Kidney (tissue), 14 donors: ENCODE measurements around the gene MBTD1. TPM values are rescaled to one million over a fixed set of nuclear protein-coding genes. Genes with fewer than 3 reads are reported as not detected.
"Not testable (repeated sequence)": the region's sequence is repeated elsewhere in the genome, so short reads cannot be mapped to it uniquely, and the experiment has no call there.

Source experiments
- DNase-seq, 5 donors: peaks; one replicate each; pipeline ENCODE4 v3.0.0-alpha.2; 2013 to 2020
- FAIRE-seq: peaks from 2 replicates; lab custom pipeline; 2012; peaks lifted over from hg19 to GRCh38; lab: Jason Lieb, UNC
- H3K27ac ChIP-seq, 2 donors: one replicate each; pipeline ENCODE4 v1.7.0; 2013; ENCODE audit warnings: low read depth in 2 of 2, low read length in 2 of 2, inconsistent platforms in 1 of 2
- H3K27me3 ChIP-seq: one replicate; pipeline ENCODE4 v1.7.1; 2013; ENCODE audit warnings: low read length, inconsistent platforms; ENCODE audit not compliant: control insufficient read depth, insufficient read depth
- H3K36me3 ChIP-seq, 3 donors: one replicate each; pipeline versions ENCODE4 v1.7.0 to v1.7.1; 2013; ENCODE audit warnings: low read length in 3 of 3, control low read depth in 1 of 3, inconsistent platforms in 1 of 3; ENCODE audit not compliant: insufficient read depth in 3 of 3, control insufficient read depth in 2 of 3
- H3K4me1 ChIP-seq, 3 donors: one replicate each; pipeline versions ENCODE4 v1.7.0 to v1.7.1; 2013; ENCODE audit warnings: low read length in 3 of 3, inconsistent platforms in 1 of 3, low read depth in 1 of 3; ENCODE audit not compliant: control insufficient read depth in 2 of 3, insufficient read depth in 2 of 3
- H3K4me3 ChIP-seq, 3 donors: one replicate each; pipeline versions ENCODE4 v1.7.0 to v1.8.1; 2013; ENCODE audit warnings: low read length in 3 of 3, control low read depth in 1 of 3, inconsistent platforms in 1 of 3
- H3K9ac ChIP-seq, 3 donors: one replicate each; pipeline versions ENCODE4 v1.7.0 to v1.7.1; 2013; ENCODE audit warnings: low read length in 3 of 3, control low read depth in 1 of 3, inconsistent platforms in 1 of 3
- H3K9me3 ChIP-seq, 3 donors: one replicate each; pipeline versions ENCODE4 v1.7.0 to v1.7.1; 2013; ENCODE audit warnings: low read length in 3 of 3, control low read depth in 1 of 3, inconsistent platforms in 1 of 3; ENCODE audit not compliant: control insufficient read depth in 2 of 3, insufficient read depth in 1 of 3
- CTCF ChIP-seq: IDR thresholded peaks from 3 replicates; pipeline ENCODE4 v1.5.1; 2012; ENCODE audit warnings: mild to moderate bottlenecking, moderate library complexity, borderline replicate concordance; ENCODE audit not compliant: insufficient read depth; ENCODE audit errors: extremely low read depth
- intact Hi-C: fragments of 100-400 bp; cut with DNase I; formaldehyde crosslinking; loops from one replicate; pipeline ENCODE4 v1.11.1; 2022
- polyA plus RNA-seq: library from polyadenylated mRNA; stranded (reverse); fragments of 350-450 nt; fragmentation: Illumina TruSeq; extraction: RNeasy Lipid Tissue Mini Kit (QIAGEN cat#74804); gene quantifications from one replicate; pipeline ENCODE4 v1.2.3, GENCODE V29; 2014; ENCODE audit warnings: low read depth, low replicate concordance; ENCODE audit not compliant: insufficient read depth
- total RNA-seq: library from RNA; stranded (reverse); fragmentation: NEBNext Ultra II Directional; extraction: Animal tissue kit (Norgen Biotek cat#: 25700); gene quantifications from one replicate; pipeline ENCODE4 v1.2.1, GENCODE V29; 2021
- donor health status: control.
- donor health status: control.
- donor health status: control.
- donor health status: control.
- donor health status: control.
- donor health status: DM: yes; HTN: yes; CAD: no.
- donor health status: Normal renal cell carcinoma (clear cell type).

Gene MBTD1
- total and polyA plus RNA-seq, 2 donors from 2014 or later: 4.8 to 14.9 TPM

GRCh38 chr17:51298508-51299371 is 38.9 kb upstream of the MBTD1 start:
- no peak overlapping the region for H3K9ac ChIP-seq
- peak; percentile 3 for FAIRE-seq
- no peaks in the 10 kb centered on the region for H3K4me1 ChIP-seq
- peak in 2 of 5 donors; percentile 78 to 92 for DNase-seq
- H3K9me3 ChIP-seq: no peaks in the 10 kb centered on the region
- no peaks in the 10 kb centered on the region for H3K27me3 ChIP-seq
- H3K36me3 ChIP-seq: peaks cover 0 to 3% (median 0%) of the 10 kb centered on the region in 3 donors
- intact Hi-C loops: no loop called here
- no peak overlapping the region for H3K4me3 ChIP-seq
- no peak overlapping the region for H3K27ac ChIP-seq
- TF ChIP-seq CTCF: peak; percentile 63

- H3K27ac ChIP-seq, H3K4me3 ChIP-seq, H3K4me1 ChIP-seq, H3K27me3 ChIP-seq, FAIRE-seq, H3K9ac ChIP-seq, H3K36me3 ChIP-seq, DNase-seq, intact Hi-C loops, H3K9me3 ChIP-seq: not testable (repeated sequence)
Measured at GRCh38 chr17:51294338-51294737, 34.5 kb upstream of the MBTD1 start.

DNA sequence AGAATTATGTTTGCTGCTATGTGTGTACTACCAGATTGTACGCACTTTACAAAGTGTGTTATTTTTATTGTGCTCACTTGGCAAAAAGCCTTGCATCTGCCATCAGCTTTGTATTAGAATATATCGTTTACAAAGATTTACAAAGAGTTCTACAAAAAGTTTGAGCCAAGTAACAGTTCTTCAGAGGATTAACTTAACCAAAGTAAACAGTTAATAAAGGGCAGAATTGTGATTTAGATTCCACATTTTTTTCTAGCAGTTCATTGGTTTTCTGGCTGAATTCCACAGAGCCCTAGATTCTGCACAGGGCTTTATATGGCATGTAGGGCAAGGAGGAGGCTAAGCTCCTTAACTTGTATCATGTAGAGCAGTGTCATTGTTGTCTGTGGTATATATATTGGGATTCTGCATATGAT is 29.9 kb upstream of the MBTD1 start:
- Histone ChIP-seq H3K9me3 (no peaks in the 10 kb centered on the region), H3K9ac (no peak overlapping the region), H3K36me3 (peaks cover 0 to 36% (median 16%) of the 10 kb centered on the region in 3 donors), H3K4me3 (no peak overlapping the region), H3K4me1 (no peaks in the 10 kb centered on the region), H3K27me3 (no peaks in the 10 kb centered on the region), H3K27ac (no peak overlapping the region)
- DNase-seq (peak in 1 of 5 donors; percentile 19), FAIRE-seq (no peak)
- TF ChIP-seq CTCF: no peak
- intact Hi-C loops: no loop called here

- Histone ChIP-seq H3K4me3 (no peak overlapping the region), H3K27ac (no peak overlapping the region), H3K9me3 (no peaks in the 10 kb centered on the region), H3K27me3 (no peaks in the 10 kb centered on the region), H3K9ac (no peak overlapping the region), H3K4me1 (no peaks in the 10 kb centered on the region), H3K36me3 (peaks cover 0 to 36% (median 16%) of the 10 kb centered on the region in 3 donors)
- intact Hi-C loops: no loop called here
- no peak for TF ChIP-seq CTCF
- FAIRE-seq: no peak
- DNase-seq: no peak
Measured at GRCh38 chr17:51287412-51287811, 27.6 kb upstream of the MBTD1 start.
